Mesendoderm (in vitro differentiated cells): ENCODE data around the gene ADGRL3.
A peak's percentile ranks its signal among the peaks of the same experiment; 100 is the strongest.

Source experiments
- DNase-seq: peaks from one replicate; pipeline ENCODE4 v3.0.0; 2013
- H2AK5ac ChIP-seq: 2 replicates; pipeline ENCODE4 v1.6.1; 2013; ENCODE audit warnings: low read length, inconsistent platforms
- H2BK120ac ChIP-seq: 2 replicates; pipeline ENCODE4 v1.6.1; 2013; ENCODE audit warnings: low read depth, mild to moderate bottlenecking, low read length, moderate library complexity, mixed read lengths
- H2BK15ac ChIP-seq: replicated peaks from 2 replicates; pipeline ENCODE4 v1.6.1; 2013; ENCODE audit warnings: low read depth, mild to moderate bottlenecking, moderate library complexity
- H2BK5ac ChIP-seq: 2 replicates; pipeline ENCODE4 v1.6.1; 2013; ENCODE audit warnings: low read length, inconsistent platforms
- H3K18ac ChIP-seq: 2 replicates; pipeline ENCODE4 v1.6.1; 2013; ENCODE audit warnings: mild to moderate bottlenecking, low read length, mixed read lengths
- H3K23ac ChIP-seq: one replicate; pipeline ENCODE4 v1.6.1; 2013; ENCODE audit warnings: low read length
- H3K27ac ChIP-seq: 2 replicates; pipeline ENCODE4 v1.5.1; 2013; ENCODE audit warnings: low read depth, mild to moderate bottlenecking, inconsistent platforms, low read length, moderate library complexity
- H3K27me3 ChIP-seq: 2 replicates; pipeline ENCODE4 v1.6.1; 2013; ENCODE audit warnings: low read length, control low read depth, mild to moderate bottlenecking, inconsistent platforms; ENCODE audit not compliant: insufficient read depth, poor library complexity
- H3K36me3 ChIP-seq: 2 replicates; pipeline ENCODE4 v1.6.1; 2013; ENCODE audit warnings: low read length, inconsistent platforms; ENCODE audit not compliant: control insufficient read depth, insufficient read depth
- H3K4ac ChIP-seq: one replicate; pipeline ENCODE4 v1.6.1; 2013; ENCODE audit warnings: low read depth, mild to moderate bottlenecking, low read length, moderate library complexity
- H3K4me1 ChIP-seq: 2 replicates; pipeline ENCODE4 v1.6.1; 2013; ENCODE audit warnings: low read depth, low read length, inconsistent platforms; ENCODE audit not compliant: control insufficient read depth
- H3K4me2 ChIP-seq: 2 replicates; pipeline ENCODE4 v1.6.1; 2013; ENCODE audit warnings: low read length
- H3K4me3 ChIP-seq: 2 replicates; pipeline ENCODE4 v1.5.1; 2013; ENCODE audit warnings: mild to moderate bottlenecking, low read length
- H3K56ac ChIP-seq: one replicate; pipeline ENCODE4 v1.6.1; 2013; ENCODE audit warnings: low read length
- H3K79me1 ChIP-seq: 2 replicates; pipeline ENCODE4 v1.6.1; 2013; ENCODE audit warnings: low read length, inconsistent platforms
- H3K79me2 ChIP-seq: 2 replicates; pipeline ENCODE4 v1.6.1; 2013; ENCODE audit warnings: mild to moderate bottlenecking, low read length; ENCODE audit not compliant: control insufficient read depth, insufficient read depth
- H3K9ac ChIP-seq: 2 replicates; pipeline ENCODE4 v1.6.1; 2013; ENCODE audit warnings: low read length, inconsistent platforms
- H4K5ac ChIP-seq: one replicate; pipeline ENCODE4 v1.6.1; 2013; ENCODE audit warnings: low read length
- H4K8ac ChIP-seq: one replicate; pipeline ENCODE4 v1.6.1; 2013; ENCODE audit warnings: low read depth, mild to moderate bottlenecking, control low read depth, low read length, moderate library complexity
- WGBS: extraction: QIAGEN DNeasy Blood & Tissue Kit; methylation state at CpG from one replicate; pipeline ENCODE4 v1.1.7; 2013; ENCODE audit warnings: low lambda C conversion rate, missing lambda C conversion rate; ENCODE audit not compliant: insufficient coverage; ENCODE audit errors: extremely low coverage; 5-methylcytosine and 5-hydroxymethylcytosine counted together

The ADGRL3 gene

DNA sequence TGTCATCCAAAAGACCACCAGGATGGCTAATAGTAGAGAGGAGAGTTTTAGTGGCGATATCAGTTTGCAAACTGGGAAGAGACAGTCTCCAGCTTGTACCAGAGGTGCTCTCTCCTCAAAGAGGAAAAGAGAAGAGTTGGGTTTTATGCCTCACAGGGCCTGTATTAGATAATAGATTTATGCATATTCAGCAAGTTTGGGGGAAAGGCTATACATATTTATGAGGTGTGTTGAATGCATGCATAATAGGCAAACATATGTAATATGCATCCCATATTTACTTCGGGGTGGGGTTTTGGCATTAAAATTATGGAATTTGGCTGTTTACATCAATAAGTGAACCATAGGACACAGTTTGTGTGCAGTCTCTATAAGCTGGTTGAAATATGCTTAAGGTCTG lies 22.8 kb upstream of the ADGRL3 start:
- Histone ChIP-seq H2BK15ac (no peak overlapping the region), H3K27me3 (no peaks in the 10 kb centered on the region), H2BK5ac (no peak overlapping the region), H3K56ac (no peak overlapping the region), H3K4me1 (no peaks in the 10 kb centered on the region), H2AK5ac (no peak overlapping the region), H3K27ac (no peak overlapping the region), H3K36me3 (no peaks in the 10 kb centered on the region), H3K4me3 (no peak overlapping the region), H3K79me2 (no peaks in the 10 kb centered on the region), H3K4ac (no peak overlapping the region), H3K9ac (no peak overlapping the region), H3K4me2 (no peak overlapping the region), H2BK120ac (no peak overlapping the region), H4K8ac (no peak overlapping the region), H3K23ac (no peak overlapping the region), H3K79me1 (no peaks in the 10 kb centered on the region), H4K5ac (no peak overlapping the region), H3K18ac (no peak overlapping the region)
- WGBS = no CpG with 5 or more reads among the region's 2 CpGs
- DNase-seq = no peak

DNA sequence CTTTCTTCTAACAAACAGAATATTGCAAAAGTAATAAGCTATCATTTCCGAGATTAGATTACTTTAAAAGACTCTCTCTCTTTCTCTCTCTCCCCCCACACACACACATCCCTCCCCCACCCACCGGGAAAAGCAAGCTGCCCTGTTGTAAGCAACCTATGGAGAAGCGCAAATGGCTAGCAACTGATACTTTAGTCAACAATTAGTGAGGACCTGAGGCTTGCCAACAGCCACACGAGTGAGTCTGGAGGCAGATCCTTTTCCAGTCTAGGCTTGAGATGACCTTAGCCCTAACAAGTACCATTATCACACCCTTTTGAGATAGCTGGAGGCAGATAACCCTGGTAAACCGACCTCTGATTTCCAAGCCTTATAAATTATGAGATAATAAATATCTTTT lies 19.7 kb upstream of the ADGRL3 start:
- no peak overlapping the region for H3K23ac ChIP-seq
- H4K8ac ChIP-seq = no peak overlapping the region
- no peak overlapping the region for H2BK120ac ChIP-seq
- DNase-seq = peak; percentile 90
- no peaks in the 10 kb centered on the region for H3K27me3 ChIP-seq
- no peak overlapping the region for H2AK5ac ChIP-seq
- no peaks in the 10 kb centered on the region for H3K79me1 ChIP-seq
- WGBS = no CpG with 5 or more reads among the region's 5 CpGs
- no peak overlapping the region for H3K4me2 ChIP-seq
- H3K4me1 ChIP-seq = no peaks in the 10 kb centered on the region
- no peak overlapping the region for H3K18ac ChIP-seq
- H3K4me3 ChIP-seq = no peak overlapping the region
- H4K5ac ChIP-seq = no peak overlapping the region
- no peak overlapping the region for H3K9ac ChIP-seq
- no peak overlapping the region for H3K4ac ChIP-seq
- no peak overlapping the region for H3K56ac ChIP-seq
- no peak overlapping the region for H2BK15ac ChIP-seq
- H3K79me2 ChIP-seq = no peaks in the 10 kb centered on the region
- no peak overlapping the region for H3K27ac ChIP-seq
- no peaks in the 10 kb centered on the region for H3K36me3 ChIP-seq
- no peak overlapping the region for H2BK5ac ChIP-seq

DNA sequence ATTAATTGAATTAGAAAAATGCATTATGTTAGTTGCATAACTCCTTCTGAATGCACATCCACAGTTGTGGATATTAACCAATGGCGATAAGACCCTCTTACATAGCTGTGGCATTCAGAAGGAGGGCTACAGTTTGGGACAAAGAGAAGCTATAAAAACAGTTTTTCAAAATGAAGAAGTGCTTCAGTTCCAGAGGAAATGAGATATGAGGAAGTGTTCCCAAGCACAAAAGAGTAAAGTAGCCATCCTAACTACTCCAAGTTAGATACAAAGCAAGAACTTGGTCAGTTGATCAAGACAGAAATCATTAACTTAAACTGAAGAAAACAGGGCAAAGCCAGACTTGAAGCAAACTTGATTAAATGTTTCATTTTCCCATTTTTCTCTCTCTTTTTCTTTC lies 17.2 kb upstream of the ADGRL3 start:
- Histone ChIP-seq H4K5ac (no peak overlapping the region), H3K9ac (no peak overlapping the region), H2BK5ac (no peak overlapping the region), H3K23ac (no peak overlapping the region), H3K4ac (no peak overlapping the region), H3K27ac (no peak overlapping the region), H3K4me3 (no peak overlapping the region), H3K79me1 (no peaks in the 10 kb centered on the region), H2BK15ac (no peak overlapping the region), H3K4me1 (no peaks in the 10 kb centered on the region), H3K18ac (no peak overlapping the region), H3K56ac (no peak overlapping the region), H3K27me3 (no peaks in the 10 kb centered on the region), H3K79me2 (no peaks in the 10 kb centered on the region), H3K4me2 (no peak overlapping the region), H2AK5ac (no peak overlapping the region), H3K36me3 (no peaks in the 10 kb centered on the region), H4K8ac (no peak overlapping the region), H2BK120ac (no peak overlapping the region)
- no peak for DNase-seq
- WGBS = no CpG with 5 or more reads among the region's 1 CpG

DNA sequence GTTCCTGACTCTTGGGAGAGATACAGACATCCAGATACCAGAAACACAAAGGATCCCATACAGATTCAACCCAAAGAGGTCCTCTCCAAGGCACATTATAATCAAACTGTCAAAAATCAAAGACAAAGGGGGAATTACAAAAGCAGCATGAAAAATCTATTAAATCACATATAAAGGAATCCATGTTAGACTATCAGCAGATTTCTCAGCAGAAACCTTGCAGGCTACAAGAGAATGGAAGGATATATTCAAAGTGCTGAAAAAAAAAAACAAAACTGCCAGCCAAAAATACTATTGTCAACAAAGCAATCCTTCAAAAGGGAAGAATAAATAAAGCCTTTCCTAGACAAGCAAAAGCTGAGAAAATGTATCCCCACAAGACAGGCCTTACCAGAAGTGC lies 14.8 kb upstream of the ADGRL3 start:
- Histone ChIP-seq H3K79me1 (no peaks in the 10 kb centered on the region), H3K56ac (no peak overlapping the region), H3K9ac (no peak overlapping the region), H4K8ac (no peak overlapping the region), H3K79me2 (no peaks in the 10 kb centered on the region), H3K4me1 (no peaks in the 10 kb centered on the region), H2BK120ac (no peak overlapping the region), H3K23ac (no peak overlapping the region), H3K4ac (no peak overlapping the region), H3K18ac (no peak overlapping the region), H2BK15ac (no peak overlapping the region), H3K27ac (no peak overlapping the region), H3K4me2 (no peak overlapping the region), H3K27me3 (no peaks in the 10 kb centered on the region), H2BK5ac (no peak overlapping the region), H3K36me3 (no peaks in the 10 kb centered on the region), H4K5ac (no peak overlapping the region), H3K4me3 (no peak overlapping the region), H2AK5ac (no peak overlapping the region)
- no peak for DNase-seq

DNA sequence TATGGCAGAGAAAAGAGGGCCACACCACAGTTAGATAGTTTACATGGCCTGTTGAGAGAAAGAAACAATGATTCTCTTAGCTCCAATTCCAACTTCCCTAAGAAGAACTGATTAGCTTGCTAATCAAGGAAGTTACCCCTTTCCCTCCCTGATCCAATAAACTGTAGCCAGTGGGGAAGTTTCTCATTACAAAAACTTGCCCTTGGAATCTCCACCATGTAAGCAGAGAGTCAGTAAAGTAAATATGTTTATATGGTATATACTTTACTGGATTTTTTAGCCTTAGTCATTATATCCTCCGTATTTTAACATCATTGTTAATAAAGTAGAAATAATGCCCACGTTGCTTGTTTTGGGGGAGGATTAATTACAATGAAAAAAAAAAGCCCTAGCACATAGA lies 7.7 kb upstream of the ADGRL3 start:
- Histone ChIP-seq H4K8ac (no peak overlapping the region), H3K23ac (no peak overlapping the region), H3K27ac (no peak overlapping the region), H3K79me2 (no peaks in the 10 kb centered on the region), H4K5ac (no peak overlapping the region), H2BK120ac (no peak overlapping the region), H3K4ac (no peak overlapping the region), H3K18ac (no peak overlapping the region), H2AK5ac (no peak overlapping the region), H2BK5ac (no peak overlapping the region), H3K4me2 (no peak overlapping the region), H3K9ac (no peak overlapping the region), H3K36me3 (no peaks in the 10 kb centered on the region), H3K4me3 (no peak overlapping the region), H3K79me1 (no peaks in the 10 kb centered on the region), H3K56ac (no peak overlapping the region), H3K27me3 (no peaks in the 10 kb centered on the region), H2BK15ac (no peak overlapping the region), H3K4me1 (peaks cover 2% of the 10 kb centered on the region)
- no peak for DNase-seq
- no CpG with 5 or more reads among the region's 2 CpGs for WGBS

DNA sequence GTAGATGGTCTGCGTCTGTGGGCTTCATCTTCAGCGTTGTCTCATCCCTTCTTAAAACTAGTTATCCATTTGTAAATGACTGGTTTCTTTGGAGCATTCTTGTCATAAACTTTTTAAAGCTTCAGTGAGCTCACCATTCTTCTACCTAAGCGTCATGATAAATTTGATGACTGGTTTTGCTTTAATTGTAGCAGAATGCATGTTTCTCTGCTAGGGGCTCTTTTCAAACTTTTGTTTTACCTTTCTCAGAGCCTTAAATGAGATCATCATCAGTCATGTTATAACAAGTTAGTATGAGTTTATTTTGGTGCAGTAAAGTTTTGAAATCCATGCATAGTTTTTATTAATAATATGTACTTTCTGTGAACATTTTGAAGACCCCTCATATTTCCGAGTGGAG lies 6.3 kb upstream of the ADGRL3 start:
- Histone ChIP-seq H3K4me3 (no peak overlapping the region), H2BK5ac (no peak overlapping the region), H3K4me1 (peaks cover 2% of the 10 kb centered on the region), H3K56ac (no peak overlapping the region), H3K36me3 (no peaks in the 10 kb centered on the region), H4K5ac (no peak overlapping the region), H3K27ac (no peak overlapping the region), H3K9ac (no peak overlapping the region), H3K27me3 (no peaks in the 10 kb centered on the region), H3K23ac (no peak overlapping the region), H3K79me1 (no peaks in the 10 kb centered on the region), H3K4me2 (no peak overlapping the region), H3K79me2 (no peaks in the 10 kb centered on the region), H4K8ac (no peak overlapping the region), H3K4ac (no peak overlapping the region), H2BK120ac (no peak overlapping the region), H3K18ac (no peak overlapping the region), H2BK15ac (no peak overlapping the region), H2AK5ac (no peak overlapping the region)
- DNase-seq = no peak
- no CpG with 5 or more reads among the region's 4 CpGs for WGBS
